Astrocyte of the hippocampus (primary cell): ENCODE measurements around the gene MRPL10.

ENCODE experiments used
- DNase-seq: peaks from one replicate; pipeline ENCODE4 v3.0.0; 2011; ENCODE audit warnings: low read depth, low spot score

MRPL10 gene

DNA sequence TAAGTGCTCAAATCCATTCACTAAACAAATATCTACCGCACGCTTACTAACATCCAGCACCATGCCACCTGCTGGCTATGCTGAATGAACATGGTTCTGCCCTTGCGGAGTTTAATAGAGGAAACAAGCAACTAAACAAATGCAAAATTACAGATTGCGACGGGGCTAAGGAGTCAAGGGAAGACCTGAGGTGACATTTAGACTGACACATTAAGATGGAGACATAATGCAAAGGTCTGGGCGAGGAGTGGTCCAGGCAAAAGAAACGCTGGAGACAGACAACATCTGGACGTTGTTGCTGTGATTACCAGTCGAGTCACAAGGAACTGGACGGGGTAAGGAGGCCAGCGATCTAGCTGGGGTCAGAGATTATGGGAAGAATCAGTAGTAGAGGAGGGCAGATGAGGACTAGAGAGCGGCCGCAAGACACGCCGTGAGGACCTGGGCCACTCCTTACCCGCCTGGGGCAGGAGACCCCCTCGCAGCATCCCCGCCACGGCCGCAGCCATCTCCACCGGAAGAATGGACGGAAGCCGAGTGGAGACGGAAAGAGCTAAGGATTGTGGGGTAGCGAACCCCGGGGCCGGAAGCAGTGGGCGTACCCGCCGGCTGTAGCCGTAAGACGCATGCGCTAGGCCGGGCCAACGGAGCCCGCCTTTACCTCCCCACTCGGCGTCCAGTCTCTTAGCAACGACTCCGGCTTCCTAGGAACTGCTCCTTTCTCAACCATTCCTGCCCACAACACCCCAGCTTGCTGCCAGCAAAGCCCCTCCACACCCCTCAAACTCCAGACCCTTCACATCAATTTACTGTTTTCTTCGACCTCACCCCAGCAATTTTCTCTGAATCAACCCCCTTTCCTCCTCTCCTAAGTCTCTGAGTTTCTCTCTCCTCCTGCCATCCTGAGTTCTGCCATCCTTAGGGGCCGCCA, at the start of gene MRPL10, which contains the start of gene LRRC46:
Gene MRPL10 (minus strand): TSS at position 539 of the 931 bp plus-strand sequence. CDS start 30 bp downstream, at position 509.
Gene LRRC46 (plus strand): TSS at position 668 of the 931 bp plus-strand sequence. CDS start 320 bp downstream, outside the sequence.
- peak; percentile 98 for DNase-seq

DNA sequence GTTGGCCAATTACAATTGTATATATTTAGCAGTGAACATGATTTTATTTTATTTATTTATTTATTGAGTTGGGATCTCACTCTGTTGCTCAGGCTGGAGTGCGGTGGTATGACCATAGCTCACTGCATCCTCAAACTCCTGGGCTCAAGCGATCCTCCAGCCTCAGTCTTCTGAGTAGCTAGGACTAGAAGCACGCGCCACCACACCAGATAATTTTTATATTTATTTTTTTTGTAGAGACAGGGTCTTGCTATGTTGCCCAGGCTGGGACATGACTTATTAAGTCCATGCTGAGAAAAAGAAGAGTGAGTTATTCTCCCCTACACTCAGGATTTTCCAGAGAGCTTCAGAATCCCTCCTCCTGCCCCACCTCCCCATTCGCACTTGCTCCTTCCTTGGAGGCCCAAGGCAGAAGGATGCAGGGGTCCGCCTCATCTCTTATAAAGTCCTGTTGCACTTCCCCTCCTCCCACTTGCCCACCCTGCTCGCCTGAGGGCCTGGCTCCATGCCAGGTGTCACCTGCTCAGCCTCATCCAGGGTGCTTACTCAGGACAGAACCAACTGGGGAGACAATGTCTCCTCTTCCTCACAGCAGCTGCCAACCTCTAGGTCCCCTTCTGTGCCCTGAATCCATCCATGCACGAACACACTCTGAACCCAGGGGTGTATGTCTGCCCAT, 48.6 kb upstream of the MRPL10 start:
- DNase-seq, result no peak

DNA sequence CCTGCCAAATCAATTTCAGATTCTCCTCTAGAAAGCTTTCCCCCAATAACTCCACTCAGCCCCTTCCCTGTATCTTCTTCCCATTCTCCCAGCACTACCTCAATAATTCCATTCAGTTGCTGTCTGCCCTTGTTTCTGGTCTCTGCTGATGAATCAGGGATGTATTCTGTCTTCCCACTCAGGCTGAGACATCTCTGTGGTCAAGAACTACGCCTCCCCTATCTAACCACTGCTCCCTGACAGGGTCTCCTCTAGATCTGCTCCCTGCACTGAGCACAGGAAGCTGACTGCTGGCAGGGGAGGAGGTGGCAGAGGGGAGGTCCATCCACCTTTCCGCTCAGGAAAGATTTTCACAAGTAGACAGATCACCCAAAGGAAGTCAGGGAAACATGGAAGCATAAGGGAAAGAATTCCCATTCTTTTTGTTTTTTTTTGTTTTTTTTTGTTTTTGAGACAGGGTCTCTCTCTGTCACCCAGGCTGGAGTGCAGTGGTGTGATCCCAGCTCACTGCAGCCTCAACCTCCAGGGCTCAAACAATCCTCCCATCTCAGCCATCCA, 47.8 kb upstream of the MRPL10 start:
- peak; percentile 29 for DNase-seq

DNA sequence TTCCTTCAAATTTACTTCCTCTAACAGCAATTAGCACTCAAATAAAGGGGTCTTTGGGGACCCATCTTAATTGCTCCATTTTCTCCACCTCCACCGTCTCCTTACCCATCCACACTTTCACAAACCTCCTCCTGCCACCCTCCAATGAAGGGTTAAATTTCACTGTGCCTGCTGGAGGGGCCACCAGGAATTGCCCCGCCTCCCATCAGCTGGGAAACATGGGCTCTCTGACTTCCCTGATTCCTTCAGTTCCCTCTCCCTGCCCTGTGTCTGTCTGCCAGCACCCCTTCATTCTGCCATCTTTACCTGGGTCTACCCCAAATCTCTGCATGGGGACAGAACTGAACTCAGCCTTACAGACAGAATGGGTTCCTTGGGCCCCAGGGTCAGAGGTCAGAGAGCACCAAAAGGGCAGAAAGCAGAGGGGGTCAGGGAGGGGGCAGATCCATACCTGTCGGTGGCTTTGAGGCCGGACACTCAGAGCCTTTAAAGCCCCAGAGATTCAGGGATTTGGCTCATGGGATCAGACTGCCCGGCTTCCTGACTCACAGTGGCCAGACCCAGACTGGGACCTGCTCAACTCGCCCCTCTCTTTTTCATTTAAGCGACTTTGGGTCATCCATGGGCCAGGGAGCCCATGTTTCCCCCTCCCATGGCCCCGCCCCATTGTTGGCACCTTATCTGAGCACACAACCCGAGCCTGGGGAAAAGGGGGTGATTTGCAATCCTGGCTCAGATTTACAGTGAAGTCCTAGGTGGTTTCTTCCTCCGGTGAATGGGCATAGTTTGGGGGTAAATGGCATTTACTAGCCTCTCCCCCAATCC, 47.1 kb upstream of the MRPL10 start:
- DNase-seq, result peak; percentile 16

DNA sequence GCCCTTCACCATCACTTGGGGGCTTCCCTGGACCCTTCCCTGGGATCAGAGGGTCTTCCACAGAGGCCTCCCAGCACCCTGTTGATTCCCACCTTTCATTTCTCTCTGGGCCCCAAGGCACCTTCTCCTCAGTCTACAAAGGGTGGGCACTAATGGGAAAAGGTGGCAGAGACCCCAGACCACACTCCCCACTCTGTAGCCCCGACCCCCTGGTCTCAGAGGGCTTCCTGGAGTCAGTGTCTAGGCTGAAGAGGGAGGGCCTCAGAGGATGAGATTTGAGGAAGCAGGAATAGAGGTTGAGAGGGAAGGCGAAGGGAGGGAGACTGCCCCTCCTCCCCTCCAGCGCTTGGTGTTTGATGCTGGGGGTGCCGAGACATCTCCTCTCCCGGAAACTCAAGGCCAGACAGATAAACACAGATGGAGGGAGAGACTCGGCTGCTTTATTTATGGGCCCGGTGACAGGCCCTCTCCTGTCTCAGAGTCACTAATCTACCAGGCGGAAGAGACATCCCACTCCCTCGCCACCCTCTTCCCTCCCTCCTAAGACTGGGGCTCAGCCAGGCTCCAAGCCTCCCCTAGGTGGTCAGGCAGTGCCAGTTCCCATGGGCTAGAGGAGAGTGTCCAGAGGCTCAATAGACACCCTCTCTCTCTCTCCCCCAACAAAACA, 46.2 kb upstream of the MRPL10 start:
- DNase-seq, result no peak

DNA sequence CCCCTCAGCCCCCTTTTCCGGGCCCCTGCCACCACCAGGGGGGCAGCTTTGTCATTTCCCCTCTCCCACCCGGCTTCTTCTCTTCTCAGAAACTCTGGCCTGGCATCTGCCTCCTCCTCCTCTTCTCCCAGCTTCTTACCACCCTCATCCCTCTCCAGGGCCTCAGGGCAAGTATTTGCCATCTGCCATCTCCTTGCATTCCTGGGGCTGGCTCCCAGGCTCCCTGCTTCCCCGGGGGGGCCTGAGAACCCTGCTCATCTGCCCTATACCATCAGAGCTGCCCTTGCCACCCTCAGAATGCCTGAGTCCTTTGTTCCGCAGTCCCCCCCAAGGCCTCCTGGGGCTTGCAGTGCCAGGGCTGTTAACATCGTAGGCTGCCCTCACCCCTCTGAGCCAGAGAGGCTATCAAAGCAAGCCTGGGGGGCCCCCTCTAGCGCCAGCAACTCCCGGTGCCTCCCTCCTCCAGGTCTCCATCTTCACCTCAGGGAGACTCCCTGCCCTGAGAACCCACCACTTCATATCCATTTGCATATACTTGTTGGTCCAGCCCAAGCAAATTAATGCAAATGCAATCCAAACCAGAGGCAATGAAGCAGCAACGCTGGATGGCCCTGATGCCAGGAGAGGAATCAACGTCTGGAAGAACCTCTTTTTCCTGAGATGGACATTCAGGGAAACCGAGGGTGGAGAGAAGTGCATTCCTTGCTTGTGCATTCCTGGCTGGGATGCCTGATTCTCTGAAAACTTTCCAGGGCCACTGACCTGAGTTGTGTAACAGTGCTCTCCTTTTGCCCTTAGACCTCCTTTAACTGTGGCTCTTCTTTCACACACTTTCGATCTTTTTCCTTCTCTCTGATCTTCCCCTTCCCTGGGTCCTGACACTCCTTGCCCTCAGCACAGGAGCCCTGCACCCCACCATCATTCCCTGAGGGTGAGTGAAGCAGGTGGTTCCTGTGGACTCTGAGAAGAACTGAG, 44.0 kb upstream of the MRPL10 start:
- peak; percentile 41 for DNase-seq

DNA sequence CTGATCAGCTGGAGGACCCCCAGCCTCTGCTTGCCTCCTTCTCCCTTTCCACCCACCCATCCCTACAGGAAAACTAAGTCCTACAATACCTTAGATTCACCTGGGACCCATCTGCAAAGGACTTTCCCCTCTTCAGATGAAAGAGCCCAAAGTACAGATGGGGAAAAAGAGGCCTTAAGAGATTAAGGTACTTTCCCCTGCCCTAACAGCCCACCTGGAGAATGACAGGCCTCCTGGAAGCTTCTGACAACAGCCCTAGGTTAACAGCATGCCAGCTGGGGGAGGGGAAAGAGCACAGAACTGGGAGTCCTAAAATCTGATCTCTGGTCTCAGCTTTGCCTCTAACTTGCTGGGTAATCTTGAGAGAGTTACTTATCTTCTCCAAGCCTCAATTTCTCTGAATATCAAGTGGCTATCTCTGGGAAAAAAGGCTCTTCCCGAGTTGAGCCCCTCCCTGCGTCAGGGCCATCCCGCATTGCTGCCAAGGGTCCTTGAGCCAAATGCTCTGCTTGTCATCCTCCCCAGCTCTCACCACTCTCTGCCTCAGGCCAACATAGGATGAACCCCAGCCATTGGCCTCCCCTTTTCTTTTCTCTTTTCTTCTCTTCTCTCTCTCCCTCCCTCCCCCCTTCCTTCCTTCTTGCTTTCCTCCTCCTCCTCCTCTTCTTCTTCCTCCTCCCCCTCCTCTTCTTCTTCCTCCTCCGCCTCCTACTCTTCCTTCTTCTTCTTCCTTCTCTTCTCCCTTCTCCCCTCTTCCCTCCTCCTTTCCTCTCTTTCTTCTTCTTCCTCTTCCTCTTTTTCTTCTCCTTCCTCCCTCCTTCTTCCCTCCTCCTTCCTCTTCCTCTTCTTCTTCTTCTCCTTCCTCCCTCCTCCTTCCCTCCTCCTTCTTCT, 42.1 kb upstream of the MRPL10 start:
- no peak for DNase-seq

DNA sequence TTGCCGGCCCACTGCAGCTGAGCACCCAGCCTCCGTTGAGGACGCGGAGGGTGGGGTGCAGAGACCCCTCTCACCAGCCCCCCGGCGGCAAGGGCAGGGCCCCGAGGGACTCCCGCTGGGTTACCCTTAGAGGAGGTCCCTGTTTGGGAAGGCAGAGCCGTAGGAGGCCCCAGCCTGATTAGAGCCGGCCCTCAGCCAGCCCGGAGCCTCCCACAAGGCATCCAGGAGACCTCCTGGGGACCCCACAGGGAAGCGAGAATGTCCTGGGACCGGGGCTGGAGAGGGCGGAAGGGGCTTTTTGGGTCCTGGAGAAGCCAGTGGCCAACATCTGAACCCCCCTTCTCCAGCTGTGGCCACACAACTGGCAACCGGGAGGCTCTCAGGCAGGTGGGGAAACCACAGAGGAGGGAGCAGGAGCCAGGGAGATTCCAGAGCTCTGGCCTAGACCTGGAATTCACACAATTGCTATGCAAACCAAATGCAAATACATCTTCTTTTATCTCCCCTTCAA, 41.4 kb upstream of the MRPL10 start:
- peak; percentile 70 for DNase-seq

DNA sequence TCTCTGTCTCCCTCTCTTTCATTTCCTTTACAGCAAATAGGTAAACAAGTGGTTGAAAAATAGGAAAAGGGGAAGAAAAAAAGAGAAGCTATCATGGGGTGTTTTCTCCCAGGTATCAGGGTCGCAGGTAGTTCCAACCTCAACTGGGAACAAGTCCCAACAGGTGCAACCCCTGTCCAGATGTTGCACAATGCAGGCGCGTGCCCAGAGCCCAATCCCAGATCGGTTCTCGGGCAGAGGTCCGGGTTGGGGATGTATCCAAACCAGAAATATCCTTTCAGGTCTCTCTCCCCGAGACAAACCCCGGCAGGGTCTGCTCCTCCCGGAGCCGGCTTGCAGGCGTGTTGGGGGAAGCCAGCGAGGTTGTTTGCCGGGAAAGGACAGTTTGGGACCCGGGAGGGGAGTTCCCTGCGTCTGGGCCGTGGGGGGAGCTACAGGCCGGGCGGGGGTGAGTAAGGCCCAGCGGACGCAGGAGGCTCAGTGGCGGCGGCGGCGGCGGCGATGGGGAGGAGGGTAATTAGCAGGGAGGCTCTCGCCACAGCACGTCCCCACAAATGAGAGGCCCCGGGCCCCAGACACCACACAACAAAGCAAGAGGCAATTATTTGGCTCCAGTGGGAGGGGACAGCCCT, 40.8 kb upstream of the MRPL10 start:
- peak; percentile 43 for DNase-seq

DNA sequence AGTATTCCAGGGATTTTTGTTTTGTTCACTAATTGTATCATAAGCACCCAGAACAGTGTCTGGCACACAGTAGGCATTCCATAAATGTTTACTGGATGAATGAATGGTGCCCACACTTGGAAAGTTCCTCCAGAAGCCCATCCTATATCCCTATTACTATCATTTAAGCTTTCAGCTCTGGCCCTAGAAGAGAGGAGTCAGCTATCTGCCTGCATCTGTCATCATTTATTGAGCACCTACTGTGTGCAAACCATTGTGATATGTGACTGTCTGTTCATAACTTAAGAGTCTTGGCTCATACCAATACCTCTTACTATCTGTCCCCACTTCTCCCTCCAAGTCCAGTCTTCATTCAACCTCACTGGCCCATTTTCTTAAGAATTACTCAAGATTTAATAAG, 39.7 kb upstream of the MRPL10 start:
- DNase-seq, result no peak

DNA sequence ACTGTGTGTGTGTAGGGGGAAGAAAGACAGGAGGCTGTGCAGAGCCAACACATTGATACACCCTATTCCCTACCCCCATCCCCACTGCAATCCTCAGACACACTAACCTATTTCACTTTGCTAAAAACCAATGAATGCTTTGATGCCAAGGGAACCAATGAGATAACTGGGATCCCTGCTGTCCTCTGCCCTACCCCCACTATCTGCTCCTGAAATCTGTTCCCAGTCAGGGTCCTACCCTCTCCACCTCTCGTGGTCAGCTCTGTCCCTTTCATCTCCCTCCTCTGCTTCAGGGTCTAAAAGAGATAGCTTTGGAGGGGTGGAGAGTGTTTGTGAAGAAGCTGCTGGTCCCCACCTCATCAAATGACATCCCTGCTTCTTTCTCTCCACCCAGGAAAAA, 38.7 kb upstream of the MRPL10 start:
- DNase-seq, result no peak

DNA sequence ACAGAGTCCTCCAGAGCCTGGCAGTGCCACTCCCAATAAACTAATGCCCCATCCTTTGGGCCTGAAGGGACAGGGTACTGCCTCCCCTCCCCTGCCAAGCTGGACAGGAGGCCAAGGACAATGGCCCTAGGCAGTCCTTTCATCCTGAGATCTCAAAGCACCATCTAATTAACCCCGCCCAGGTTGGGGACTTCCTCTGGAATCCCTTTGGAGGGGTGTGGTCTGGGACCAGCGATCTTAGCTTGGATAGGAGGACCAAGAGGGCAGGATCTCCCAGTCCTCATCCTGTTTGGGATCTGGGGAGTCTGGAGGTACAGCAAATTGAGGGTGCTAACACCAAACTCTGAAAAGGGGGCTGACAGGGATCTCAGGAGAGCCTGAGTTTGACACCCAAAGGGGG, 37.8 kb upstream of the MRPL10 start:
- no peak for DNase-seq

DNA sequence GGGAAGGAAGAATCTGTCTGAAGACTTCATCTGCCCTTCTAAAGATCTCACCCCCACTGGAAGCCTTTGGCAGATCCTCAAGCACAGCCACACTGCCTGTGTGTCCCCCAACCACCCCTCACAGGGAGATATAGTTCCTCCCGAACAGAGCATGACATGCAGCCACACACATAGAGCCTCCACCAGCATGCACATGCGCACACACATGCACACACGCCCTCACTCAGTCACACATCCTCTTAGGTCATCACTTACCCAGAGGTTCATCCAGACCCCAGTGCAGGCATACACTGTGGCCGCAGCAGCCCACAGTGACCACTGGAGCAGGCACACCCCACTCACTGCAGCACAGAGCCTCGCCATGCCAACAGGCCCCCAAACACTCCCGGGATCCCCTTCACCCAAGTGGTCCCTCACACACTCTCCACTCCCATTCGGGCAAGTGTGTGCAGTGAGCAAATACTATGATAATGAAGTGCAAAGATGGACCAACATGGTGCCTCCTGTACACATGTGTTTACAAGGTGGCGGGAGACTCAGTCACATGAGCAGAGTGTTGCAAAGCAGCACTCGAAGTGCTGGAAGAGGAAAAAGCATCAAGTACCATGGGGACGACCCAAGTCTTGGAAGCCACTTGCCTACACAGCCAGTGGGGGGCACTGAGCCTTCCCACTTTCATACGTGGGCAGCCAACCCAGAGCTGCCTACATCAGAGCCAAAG, 36.6 kb upstream of the MRPL10 start:
- no peak for DNase-seq

DNA sequence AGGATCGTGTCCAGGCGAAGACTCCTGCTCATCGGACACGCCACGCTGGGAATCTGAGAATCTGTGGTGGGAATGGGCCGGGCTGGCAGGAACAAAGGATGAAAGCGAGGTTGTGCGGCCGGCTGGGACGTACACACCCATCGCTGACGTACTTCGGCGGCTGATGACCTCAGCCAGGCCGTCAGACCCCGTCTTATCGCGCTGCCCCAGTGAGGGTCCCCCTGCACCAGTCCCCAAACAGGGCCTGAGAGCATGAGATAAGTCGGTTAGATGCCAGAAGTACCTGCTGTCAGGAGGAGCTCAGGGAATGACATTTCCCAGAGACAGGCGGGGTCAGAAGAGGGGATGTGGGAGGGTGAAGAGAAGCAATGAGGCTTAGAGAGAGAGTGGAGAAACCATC, 35.6 kb upstream of the MRPL10 start:
- DNase-seq, result no peak

DNA sequence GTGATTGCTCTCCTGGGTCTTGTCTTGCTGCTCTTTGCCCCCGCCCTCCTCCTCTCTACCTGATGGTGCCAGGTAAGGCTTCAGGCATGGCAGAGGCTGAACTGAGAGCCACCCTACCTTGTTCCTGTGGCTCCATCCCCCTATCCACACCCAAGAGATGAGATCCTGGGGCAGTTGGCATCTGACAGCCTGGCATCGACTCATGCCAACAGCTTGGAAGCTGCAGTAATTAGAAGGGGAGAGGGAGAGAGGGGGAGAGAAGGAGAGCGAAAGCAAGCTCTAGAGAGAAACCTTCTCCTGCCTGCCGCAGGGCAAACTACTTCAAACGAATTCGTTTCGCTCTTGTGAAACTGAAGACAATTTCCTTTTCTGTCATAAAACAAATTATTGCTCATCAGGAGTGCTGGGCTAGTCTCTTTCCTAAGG, 33.5 kb upstream of the MRPL10 start:
- DNase-seq, result no peak

DNA sequence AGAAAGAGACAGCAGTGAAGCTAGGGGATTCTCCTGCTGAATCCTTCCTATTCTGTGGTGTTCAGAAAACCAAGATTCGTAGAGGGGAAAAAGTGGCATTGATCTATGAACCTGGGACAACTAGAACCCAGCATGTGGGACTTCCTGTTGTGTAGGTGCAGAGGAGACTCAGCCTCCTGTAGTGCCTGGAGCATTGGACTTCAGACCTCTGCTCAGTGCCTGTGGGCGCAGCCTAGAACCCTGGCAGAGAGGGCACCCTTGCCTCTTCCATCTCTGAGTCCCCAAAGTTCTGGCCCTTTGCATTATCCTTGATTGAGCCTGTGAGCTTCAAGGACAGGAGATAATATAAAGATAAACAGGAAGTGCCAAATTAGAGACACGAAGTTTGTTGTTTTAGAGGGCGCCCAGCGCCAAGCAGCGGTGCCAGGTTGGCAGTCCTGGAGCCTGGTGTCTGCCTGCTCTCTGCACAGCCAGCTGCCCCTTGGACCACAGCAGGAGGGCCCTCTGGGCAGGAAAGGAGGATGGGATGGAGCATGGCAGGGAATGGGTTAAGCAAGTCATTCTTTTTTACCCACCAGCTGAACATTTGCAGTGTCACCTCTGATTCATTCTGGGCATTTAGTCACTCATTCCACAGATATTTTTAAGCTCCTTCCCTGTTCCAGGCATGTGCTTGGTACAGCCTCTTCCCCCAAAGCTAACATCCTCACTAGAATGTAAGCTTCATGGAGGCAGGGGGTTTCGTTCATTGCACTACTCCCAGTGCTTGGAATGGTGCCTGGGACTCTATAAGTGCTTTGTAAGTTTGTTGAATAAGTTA, 31.5 kb upstream of the MRPL10 start:
- peak; percentile 73 for DNase-seq
